Measurements from ENCODE around the gene OR13C5. TPM values are rescaled to one million over a fixed set of nuclear protein-coding genes. Genes with fewer than 3 reads are reported as not detected.

Gene OR13C5
- total RNA-seq, 1 donor from 2014 or later, result not detected

DNA sequence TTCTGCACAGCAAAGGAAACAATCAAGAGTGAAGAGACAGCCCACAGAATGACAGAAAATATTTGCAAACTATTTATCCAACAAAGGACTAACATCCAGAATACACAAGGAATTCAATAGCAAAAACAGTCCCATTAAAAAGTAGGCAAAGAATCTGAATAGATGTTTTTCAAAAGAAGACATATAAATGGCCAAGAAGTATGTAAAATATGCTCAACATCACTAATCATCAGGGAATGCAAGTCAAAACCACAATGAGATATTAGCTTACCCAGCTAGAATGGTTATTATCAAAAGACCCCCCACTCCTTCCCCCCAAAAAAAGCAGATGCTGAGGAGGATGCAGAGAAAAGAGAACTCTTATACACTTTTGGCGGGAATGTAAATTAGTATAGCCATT lies 43.7 kb downstream of the OR13C5 start:
- no peak for DNase-seq (ENCODE audit: extremely low read depth, low read depth, low spot score)

GRCh38 chr9:104553261-104553660 lies 46.0 kb downstream of the OR13C5 start:
- DNase-seq (ENCODE audit: extremely low read depth, low read depth, low spot score), result no peak

Other genes starting within 250 kb of the OR13C5 start
- not detected in 2 replicates for gene OR13F1, start 95.2 kb downstream of the OR13C5 start, total RNA-seq
- not detected in 2 replicates for gene OR13C4, start 72.2 kb downstream of the OR13C5 start, total RNA-seq
- gene OR13C3, start 62.6 kb downstream of the OR13C5 start, total RNA-seq, result not detected in 2 replicates
- not detected in 2 replicates for gene OR13C8, start 30.2 kb downstream of the OR13C5 start, total RNA-seq
- gene OR13C2, start 6.2 kb upstream of the OR13C5 start, total RNA-seq, result not detected in 2 replicates
- gene OR13C9, start 18.8 kb upstream of the OR13C5 start, total RNA-seq, result not detected in 2 replicates
- not detected in 2 replicates for gene OR13D1, start 95.1 kb upstream of the OR13C5 start, total RNA-seq
- 47.0 and 55.4 TPM in 2 replicates for gene NIPSNAP3A, start 148.3 kb upstream of the OR13C5 start, total RNA-seq
- 0.41 and 0.44 TPM in 2 replicates for gene NIPSNAP3B, start 164.7 kb upstream of the OR13C5 start, total RNA-seq